ENCODE results near the gene RPL38.
A peak's percentile ranks its signal among the peaks of the same experiment; 100 is the strongest.
"Not testable (repeated sequence)": the region's sequence is repeated elsewhere in the genome, so short reads cannot be mapped to it uniquely, and the experiment has no call there.

Gene RPL38

DNA sequence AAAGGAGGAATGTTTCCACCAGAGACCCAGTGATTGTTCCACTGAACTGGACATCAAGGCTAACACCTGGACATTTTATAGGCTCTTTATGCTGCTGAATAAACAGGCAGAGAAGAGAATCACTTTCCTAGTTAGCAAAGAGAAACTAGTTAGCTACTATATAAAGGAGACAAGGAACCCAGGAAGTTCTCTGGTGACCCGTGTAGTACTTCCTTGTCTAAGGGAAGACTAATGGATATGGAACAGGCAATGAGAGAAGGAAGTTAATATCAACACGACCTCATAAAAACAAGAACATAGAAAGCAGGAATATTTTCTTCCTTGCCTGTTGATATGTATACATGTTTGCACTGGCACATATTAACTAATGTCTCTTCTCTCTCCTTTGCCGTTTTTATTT is 30.8 kb upstream of the RPL38 start:
- no peak for DNase-seq
- no peak for TF ChIP-seq POLR2A (IDR thresholded peaks at IDR 0.05; ENCODE audit: low read length)
- no peak for TF ChIP-seq GATA1 (IDR thresholded peaks at IDR 0.05; ENCODE audit: low read depth, low read length)

DNA sequence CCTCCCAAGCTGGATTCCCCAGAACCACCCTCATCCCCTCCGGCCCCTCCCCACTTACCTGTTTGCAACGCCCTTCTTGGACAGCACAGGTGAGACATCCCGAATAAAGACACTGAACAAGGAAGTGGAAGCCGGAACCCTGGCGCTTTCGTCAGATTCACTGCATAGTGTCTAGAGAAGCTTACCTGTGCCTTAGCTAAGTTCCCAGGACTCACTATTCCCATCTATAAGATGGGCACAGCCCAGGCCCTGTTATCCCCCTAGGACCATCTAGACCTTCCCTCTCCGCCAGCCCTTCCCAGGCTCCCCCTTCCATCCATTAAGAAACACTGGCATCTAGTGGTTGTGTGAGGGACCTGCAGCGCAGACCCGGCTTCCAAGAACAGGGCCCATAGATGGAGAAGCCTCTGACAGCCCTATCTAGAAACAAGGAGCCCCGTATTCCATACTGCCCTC is 26.9 kb upstream of the RPL38 start:
- no peak for TF ChIP-seq GATA1 (IDR thresholded peaks at IDR 0.05; ENCODE audit: low read depth, low read length)
- TF ChIP-seq POLR2A (IDR thresholded peaks at IDR 0.05; ENCODE audit: low read length), result no peak
- peak; percentile 41 to 62 for DNase-seq

DNA sequence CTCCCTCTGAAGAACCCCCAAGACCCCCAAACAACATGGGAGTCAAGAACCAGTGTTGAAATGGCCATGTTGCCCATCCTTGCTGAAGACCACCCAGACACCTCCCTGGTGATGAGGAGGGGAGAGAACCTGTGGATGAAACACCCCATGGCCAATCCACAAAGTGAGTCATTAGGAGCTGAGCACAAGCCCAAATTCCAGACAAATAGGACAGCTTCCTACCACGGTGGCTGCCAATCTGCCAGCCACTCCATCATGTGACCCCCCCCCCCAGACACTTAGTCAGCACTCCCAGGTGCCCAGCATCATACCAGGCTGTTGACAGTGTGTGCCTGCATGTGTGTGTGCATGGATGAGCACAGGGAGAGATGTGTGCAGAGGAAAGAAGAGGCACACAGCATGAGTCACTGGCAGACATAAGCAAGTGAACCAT is 26.4 kb upstream of the RPL38 start:
- TF ChIP-seq GATA1 (IDR thresholded peaks at IDR 0.05; ENCODE audit: low read depth, low read length), result no peak
- no peak for TF ChIP-seq POLR2A (IDR thresholded peaks at IDR 0.05; ENCODE audit: low read length)
- no peak for DNase-seq

DNA sequence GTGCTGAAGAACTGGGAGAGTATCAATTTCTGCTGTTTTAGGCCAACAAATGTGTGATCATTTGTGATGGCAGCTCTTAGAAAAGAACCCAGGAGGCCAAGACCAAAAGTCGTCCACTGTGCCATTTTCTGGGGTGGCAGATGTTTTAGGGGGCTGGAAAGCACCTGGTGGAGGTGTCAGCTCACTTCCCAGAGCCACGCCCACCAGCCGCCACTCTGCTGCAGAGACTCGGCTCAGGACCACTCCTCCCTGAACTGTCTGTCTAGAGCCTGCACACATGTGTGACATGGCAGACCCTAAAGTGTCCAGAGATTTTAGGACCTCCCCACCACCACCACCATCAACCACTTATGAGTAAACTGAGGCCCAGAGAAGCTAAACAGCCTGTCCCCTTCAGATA is 23.9 kb upstream of the RPL38 start:
- TF ChIP-seq GATA1 (IDR thresholded peaks at IDR 0.05; ENCODE audit: low read depth, low read length), result no peak
- no peak for TF ChIP-seq POLR2A (IDR thresholded peaks at IDR 0.05; ENCODE audit: low read length)
- DNase-seq, result no peak

DNA sequence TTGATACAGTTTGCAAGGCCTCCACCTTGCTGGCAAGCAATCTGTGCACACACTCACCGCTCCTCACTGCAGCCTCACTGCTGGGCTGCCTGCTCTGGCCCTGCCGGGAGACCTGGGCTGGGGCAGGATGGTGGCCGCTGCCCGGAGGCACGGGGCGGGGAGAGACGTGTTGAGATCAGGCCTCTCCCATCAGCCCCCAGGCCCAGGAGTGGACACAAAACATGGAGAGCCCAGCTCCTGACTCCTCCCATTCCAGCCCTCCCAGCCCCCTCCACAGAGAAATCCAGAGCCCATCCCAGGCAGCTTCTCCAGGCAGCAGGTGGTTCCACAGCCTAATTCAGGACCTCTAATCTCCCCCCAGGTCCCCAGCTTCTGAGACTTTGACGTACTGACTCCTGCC is 23.1 kb upstream of the RPL38 start:
- TF ChIP-seq POLR2A (IDR thresholded peaks at IDR 0.05; ENCODE audit: low read length), result no peak
- no peak for TF ChIP-seq GATA1 (IDR thresholded peaks at IDR 0.05; ENCODE audit: low read depth, low read length)
- DNase-seq, result no peak

DNA sequence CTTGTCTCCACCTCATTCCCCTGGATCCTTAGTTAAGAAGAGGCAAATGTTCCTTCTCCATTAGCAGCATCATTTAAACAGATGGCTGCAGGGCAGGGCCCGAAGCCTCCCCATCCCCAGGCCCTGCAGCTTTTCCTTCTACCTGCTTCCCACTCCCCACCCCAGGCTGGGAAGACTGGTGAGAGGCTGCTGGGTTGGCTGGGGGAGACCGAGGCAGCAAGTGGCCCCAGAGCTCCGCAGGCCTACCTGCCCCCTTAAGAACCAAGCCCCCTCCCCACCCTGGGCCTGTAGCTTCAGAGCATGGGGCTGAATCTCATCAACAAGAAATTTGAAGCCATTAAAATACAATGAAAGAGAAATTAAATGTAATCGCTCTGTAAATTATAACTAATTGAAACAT is 22.1 kb upstream of the RPL38 start:
- DNase-seq, result no peak

DNA sequence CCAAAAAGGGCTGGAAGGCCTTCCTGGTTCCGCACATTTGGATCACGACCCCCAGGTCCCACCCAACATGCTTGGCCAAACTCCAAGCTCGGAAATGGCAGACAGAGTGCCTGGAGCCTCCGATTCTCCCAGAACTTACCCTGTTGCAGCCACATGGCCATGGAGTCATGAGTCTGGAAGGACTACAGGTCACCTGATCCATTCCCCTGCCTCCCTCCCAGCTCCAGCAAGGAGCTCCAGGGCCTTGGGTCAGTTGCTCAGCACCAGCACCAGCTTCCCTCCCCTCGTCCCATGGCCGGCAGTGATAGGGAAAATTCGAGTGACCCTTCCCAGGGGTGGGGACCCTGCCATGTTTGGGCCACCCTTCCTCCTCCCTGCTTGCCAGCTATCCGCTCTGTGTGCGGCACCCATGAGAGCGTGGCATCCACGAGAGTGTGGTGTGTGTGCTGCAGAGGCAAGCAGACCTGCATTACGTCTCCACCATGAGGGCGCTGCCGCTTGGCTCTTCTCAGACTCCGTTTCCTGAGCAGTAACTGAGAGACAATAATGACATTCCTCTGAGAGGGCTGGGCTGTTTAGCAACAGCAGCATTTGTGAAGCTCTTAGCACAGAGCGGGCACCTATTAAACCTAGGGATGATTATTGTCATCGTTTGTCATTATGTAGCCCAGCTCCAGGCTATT is 21.3 kb upstream of the RPL38 start:
- DNase-seq, result no peak
- TF ChIP-seq GATA1 (IDR thresholded peaks at IDR 0.05; ENCODE audit: low read depth, low read length), result no peak
- TF ChIP-seq POLR2A (IDR thresholded peaks at IDR 0.05; ENCODE audit: low read length), result no peak

More for the DNA sequence above, 22.1 kb upstream of the RPL38 start:
- no peak for TF ChIP-seq GATA1 (IDR thresholded peaks at IDR 0.05; ENCODE audit: low read depth, low read length)
- TF ChIP-seq POLR2A (IDR thresholded peaks at IDR 0.05; ENCODE audit: low read length), result no peak

DNA sequence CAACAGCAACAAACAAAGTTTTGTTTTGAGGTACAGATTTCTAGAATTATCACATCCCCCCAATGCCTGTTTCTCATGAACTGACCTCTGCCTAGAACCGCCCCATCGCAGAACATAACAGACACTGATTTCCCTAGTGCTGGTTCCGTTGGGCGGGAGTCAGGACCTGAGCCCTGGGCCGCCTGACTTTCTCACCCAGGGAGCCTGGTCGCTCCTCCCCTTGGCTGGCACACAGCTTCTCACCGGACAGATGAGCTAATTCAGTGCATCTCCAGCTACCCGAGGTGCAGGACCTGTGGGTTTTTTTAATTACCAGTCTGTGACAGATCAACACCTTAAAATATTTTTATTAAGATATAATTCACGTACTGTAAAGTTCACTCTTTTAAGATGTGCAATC is 20.1 kb upstream of the RPL38 start:
- DNase-seq, result no peak
- TF ChIP-seq POLR2A (IDR thresholded peaks at IDR 0.05; ENCODE audit: low read length) (no peak), GATA1 (IDR thresholded peaks at IDR 0.05; ENCODE audit: low read depth, low read length) (no peak)

DNA sequence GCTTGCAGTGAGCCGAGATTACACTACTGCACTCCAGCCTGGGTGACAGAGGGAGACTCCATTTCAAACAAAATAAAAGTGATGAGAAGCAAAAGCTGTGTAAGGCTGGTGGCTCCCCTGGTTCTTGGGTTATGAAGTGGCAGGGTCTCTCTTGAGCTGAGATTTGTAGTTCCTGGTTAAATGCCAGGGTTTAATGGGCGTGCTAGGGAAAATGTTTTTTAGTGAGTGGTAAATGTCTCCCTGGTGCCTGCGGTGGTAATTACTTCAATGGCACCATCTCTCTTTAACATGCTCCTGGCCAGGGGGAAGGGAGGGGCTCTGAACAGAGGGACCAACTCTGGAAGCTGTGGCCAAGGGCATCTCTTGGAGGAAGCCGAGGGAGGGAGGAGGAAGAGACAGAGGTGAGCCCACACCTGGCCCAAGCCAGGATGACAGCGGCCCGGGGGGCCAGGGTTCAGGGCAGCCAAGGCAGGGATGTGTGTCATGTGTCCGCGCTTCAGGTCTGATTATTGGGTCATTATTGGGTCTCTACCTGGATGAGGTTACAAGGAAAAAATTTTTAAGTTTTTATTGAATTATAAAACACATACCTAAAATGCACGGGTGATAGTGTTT is 17.8 kb upstream of the RPL38 start:
- TF ChIP-seq GATA1 (IDR thresholded peaks at IDR 0.05; ENCODE audit: low read depth, low read length) (no peak), POLR2A (IDR thresholded peaks at IDR 0.05; ENCODE audit: low read length) (no peak)
- DNase-seq, result no peak

DNA sequence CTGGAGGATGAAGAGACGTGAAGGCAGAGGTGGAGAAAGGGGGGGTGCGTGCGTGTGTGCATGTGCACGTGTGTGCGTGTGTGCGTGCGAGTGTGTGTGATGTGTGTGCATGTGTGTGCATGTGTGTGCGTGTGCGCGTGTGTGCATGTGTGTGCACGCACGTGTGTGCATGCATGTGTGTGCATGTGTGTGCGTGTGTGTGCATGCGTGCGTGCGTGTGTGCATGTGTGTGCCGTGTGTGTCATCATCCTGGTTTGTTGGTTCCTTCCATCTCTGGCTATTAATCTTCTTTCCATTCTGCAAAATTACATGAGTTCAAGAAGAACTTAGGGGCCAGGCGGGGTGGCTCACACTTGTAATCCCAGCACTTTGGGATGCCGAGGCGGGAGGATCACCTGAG is 17.0 kb upstream of the RPL38 start:
- no peak for TF ChIP-seq POLR2A (IDR thresholded peaks at IDR 0.05; ENCODE audit: low read length)
- TF ChIP-seq GATA1 (IDR thresholded peaks at IDR 0.05; ENCODE audit: low read depth, low read length), result no peak
- DNase-seq, result no peak

DNA sequence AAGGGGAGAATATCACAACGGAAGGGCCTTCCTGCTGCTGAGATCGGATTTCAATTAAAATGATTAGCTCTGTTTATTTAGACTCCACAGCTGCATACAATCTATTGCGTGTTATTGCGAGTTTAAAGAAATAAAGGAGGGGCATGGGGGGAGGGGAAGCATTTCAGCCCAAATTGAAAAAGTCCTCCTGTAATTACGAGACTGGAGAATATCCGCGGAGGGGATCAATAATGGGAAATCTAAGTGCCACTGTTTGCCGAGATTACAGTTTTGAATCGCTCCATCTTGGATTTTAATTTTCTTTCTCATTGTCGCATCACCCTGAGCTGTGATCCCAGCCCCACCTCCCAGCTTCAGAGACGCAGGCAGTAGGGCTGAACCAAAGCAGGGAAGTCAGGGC is 15.7 kb upstream of the RPL38 start:
- no peak for DNase-seq
- TF ChIP-seq GATA1 (IDR thresholded peaks at IDR 0.05; ENCODE audit: low read depth, low read length) (no peak), POLR2A (IDR thresholded peaks at IDR 0.05; ENCODE audit: low read length) (no peak)

DNA sequence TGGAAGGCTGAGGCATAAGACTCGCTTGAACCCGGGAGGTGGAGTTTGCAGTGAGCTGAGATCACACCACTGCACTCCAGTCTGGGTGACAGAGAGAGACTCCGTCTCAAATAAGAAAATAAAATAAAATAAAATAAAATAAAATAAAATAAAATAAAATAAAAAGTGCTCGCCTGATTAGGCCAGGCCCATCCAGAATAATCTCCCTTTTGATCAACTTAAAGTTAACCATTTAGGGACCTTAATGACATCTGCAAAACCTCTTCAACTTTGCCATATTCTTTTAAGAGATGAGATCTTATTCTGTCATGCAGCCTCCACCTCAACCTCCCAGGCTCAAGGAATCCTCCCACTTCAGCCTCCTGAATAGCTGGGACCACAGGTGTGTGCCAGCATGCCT is 14.8 kb upstream of the RPL38 start:
- not testable (repeated sequence) for DNase-seq

DNA sequence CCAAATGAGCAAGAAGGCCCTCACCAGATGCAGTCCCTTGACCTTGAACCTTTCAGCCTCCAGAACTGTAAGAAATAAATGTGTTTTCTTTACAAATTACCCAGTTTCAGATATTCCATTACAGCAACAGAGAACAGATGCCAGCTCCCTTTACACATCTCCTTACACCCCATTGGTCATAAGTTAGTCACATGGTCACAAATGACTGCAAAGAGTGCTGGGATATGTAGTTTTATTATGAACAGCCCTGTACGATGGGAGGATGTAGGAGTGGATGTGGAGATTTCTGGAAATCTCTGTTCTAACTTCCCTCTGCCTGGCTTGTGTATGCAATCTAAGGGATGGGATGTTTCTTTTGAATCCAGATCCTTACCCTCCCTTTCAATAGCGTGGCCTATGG is 13.3 kb upstream of the RPL38 start:
- peak; percentile 26 to 54 for DNase-seq
- TF ChIP-seq POLR2A (IDR thresholded peaks at IDR 0.05; ENCODE audit: low read length) (no peak), GATA1 (IDR thresholded peaks at IDR 0.05; ENCODE audit: low read depth, low read length) (no peak)

DNA sequence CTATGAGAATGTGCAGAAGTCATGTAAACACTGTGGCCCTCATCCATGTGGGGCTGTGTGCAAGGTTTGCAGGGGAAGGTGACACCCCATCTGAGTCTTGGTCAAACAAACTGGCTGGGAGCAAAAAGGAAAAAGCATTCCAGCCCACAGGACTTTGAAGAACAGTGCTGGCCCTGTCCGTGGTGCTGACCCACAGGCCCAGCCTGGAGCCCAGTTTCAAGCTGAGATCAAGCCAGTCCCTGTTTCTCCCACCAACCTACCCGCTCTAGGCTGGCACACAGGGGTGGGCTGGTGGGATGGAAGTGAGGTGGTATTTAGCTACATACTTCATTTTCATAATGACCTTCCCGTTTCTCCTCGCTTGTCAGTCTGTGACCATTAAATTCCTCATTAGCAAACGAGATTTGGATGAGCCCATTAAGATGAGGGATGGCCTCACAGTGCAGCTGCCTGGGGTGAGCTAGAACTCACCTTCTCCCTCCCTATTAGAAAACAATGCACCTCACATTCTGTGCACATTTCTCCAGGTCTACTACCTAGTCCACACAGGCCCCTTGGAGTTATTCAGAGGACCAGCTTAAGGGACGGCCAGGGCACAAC is 12.6 kb upstream of the RPL38 start:
- no peak for TF ChIP-seq GATA1 (IDR thresholded peaks at IDR 0.05; ENCODE audit: low read depth, low read length)
- no peak for TF ChIP-seq POLR2A (IDR thresholded peaks at IDR 0.05; ENCODE audit: low read length)
- DNase-seq, result no peak
